ENCODE results near the gene TRAK2. TPM values are rescaled to one million over a fixed set of nuclear protein-coding genes. Genes with fewer than 3 reads are reported as not detected.

The TRAK2 gene
- total and polyA plus RNA-seq, 9 of the 15 experiments (the other 6 are each of a cell fraction or from before 2014, with no cell fraction given), result 3.4 to 10.4 (median 7.3) TPM

- TF ChIP-seq, protein P1, sequence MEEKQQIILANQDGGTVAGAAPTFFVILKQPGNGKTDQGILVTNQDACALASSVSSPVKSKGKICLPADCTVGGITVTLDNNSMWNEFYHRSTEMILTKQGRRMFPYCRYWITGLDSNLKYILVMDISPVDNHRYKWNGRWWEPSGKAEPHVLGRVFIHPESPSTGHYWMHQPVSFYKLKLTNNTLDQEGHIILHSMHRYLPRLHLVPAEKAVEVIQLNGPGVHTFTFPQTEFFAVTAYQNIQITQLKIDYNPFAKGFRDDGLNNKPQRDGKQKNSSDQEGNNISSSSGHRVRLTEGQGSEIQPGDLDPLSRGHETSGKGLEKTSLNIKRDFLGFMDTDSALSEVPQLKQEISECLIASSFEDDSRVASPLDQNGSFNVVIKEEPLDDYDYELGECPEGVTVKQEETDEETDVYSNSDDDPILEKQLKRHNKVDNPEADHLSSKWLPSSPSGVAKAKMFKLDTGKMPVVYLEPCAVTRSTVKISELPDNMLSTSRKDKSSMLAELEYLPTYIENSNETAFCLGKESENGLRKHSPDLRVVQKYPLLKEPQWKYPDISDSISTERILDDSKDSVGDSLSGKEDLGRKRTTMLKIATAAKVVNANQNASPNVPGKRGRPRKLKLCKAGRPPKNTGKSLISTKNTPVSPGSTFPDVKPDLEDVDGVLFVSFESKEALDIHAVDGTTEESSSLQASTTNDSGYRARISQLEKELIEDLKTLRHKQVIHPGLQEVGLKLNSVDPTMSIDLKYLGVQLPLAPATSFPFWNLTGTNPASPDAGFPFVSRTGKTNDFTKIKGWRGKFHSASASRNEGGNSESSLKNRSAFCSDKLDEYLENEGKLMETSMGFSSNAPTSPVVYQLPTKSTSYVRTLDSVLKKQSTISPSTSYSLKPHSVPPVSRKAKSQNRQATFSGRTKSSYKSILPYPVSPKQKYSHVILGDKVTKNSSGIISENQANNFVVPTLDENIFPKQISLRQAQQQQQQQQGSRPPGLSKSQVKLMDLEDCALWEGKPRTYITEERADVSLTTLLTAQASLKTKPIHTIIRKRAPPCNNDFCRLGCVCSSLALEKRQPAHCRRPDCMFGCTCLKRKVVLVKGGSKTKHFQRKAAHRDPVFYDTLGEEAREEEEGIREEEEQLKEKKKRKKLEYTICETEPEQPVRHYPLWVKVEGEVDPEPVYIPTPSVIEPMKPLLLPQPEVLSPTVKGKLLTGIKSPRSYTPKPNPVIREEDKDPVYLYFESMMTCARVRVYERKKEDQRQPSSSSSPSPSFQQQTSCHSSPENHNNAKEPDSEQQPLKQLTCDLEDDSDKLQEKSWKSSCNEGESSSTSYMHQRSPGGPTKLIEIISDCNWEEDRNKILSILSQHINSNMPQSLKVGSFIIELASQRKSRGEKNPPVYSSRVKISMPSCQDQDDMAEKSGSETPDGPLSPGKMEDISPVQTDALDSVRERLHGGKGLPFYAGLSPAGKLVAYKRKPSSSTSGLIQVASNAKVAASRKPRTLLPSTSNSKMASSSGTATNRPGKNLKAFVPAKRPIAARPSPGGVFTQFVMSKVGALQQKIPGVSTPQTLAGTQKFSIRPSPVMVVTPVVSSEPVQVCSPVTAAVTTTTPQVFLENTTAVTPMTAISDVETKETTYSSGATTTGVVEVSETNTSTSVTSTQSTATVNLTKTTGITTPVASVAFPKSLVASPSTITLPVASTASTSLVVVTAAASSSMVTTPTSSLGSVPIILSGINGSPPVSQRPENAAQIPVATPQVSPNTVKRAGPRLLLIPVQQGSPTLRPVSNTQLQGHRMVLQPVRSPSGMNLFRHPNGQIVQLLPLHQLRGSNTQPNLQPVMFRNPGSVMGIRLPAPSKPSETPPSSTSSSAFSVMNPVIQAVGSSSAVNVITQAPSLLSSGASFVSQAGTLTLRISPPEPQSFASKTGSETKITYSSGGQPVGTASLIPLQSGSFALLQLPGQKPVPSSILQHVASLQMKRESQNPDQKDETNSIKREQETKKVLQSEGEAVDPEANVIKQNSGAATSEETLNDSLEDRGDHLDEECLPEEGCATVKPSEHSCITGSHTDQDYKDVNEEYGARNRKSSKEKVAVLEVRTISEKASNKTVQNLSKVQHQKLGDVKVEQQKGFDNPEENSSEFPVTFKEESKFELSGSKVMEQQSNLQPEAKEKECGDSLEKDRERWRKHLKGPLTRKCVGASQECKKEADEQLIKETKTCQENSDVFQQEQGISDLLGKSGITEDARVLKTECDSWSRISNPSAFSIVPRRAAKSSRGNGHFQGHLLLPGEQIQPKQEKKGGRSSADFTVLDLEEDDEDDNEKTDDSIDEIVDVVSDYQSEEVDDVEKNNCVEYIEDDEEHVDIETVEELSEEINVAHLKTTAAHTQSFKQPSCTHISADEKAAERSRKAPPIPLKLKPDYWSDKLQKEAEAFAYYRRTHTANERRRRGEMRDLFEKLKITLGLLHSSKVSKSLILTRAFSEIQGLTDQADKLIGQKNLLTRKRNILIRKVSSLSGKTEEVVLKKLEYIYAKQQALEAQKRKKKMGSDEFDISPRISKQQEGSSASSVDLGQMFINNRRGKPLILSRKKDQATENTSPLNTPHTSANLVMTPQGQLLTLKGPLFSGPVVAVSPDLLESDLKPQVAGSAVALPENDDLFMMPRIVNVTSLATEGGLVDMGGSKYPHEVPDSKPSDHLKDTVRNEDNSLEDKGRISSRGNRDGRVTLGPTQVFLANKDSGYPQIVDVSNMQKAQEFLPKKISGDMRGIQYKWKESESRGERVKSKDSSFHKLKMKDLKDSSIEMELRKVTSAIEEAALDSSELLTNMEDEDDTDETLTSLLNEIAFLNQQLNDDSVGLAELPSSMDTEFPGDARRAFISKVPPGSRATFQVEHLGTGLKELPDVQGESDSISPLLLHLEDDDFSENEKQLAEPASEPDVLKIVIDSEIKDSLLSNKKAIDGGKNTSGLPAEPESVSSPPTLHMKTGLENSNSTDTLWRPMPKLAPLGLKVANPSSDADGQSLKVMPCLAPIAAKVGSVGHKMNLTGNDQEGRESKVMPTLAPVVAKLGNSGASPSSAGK (IDR thresholded peaks at IDR 0.05), result no peak
- TF ChIP-seq FOXJ2 (tag; IDR thresholded peaks at IDR 0.05), result 0 out of 2 replicates have a peak, but pooled peaks have one; percentile 59
Measured at GRCh38 chr2:201357221-201357620, 94.0 kb downstream of the TRAK2 start, which contains the start of gene FLACC1 (continued).

Measured in K562 (cell line).